ENCODE data around the gene SRXN1.

The SRXN1 gene

GRCh38 chr20:675453-676314 is 22.7 kb upstream of the SRXN1 start, which contains the start of gene SCRT2:
Gene SCRT2, minus strand, starts transcription at chr20:675802. Its CDS starts 201 bp downstream, at chr20:675601.
- no peak for FAIRE-seq
- no peak for DNase-seq (ENCODE audit: low spot score)

GRCh38 chr20:675033-675452 is 22.0 kb upstream of the SRXN1 start:
- no peak for FAIRE-seq
- DNase-seq (ENCODE audit: low spot score) = no peak

GRCh38 chr20:673603-674001 is 20.6 kb upstream of the SRXN1 start:
- DNase-seq (ENCODE audit: low spot score) (no peak), FAIRE-seq (no peak)

GRCh38 chr20:672963-673602 is 20.1 kb upstream of the SRXN1 start:
- FAIRE-seq = no peak
- DNase-seq (ENCODE audit: low spot score) = no peak

- FAIRE-seq = no peak
- DNase-seq (ENCODE audit: low spot score) = no peak
These were observed 18.4 kb upstream of the SRXN1 start for GRCh38 chr20:671252-672030.

GRCh38 chr20:669573-669972 is 16.6 kb upstream of the SRXN1 start:
- no peak for FAIRE-seq
- no peak for DNase-seq (ENCODE audit: low spot score)

- FAIRE-seq (no peak), DNase-seq (ENCODE audit: low spot score) (no peak)
These were observed 15.6 kb upstream of the SRXN1 start for GRCh38 chr20:668638-669037.

- DNase-seq (ENCODE audit: low spot score) = no peak
- no peak for FAIRE-seq
These were observed 15.1 kb upstream of the SRXN1 start for GRCh38 chr20:668050-668449.

- no peak for FAIRE-seq
- no peak for DNase-seq (ENCODE audit: low spot score)
These were observed 14.5 kb upstream of the SRXN1 start for GRCh38 chr20:667351-668034.

- FAIRE-seq = no peak
- DNase-seq (ENCODE audit: low spot score) = no peak
These were observed 13.9 kb upstream of the SRXN1 start for GRCh38 chr20:666877-667276.

- no peak for FAIRE-seq
- no peak for DNase-seq (ENCODE audit: low spot score)
These were observed 12.3 kb upstream of the SRXN1 start for GRCh38 chr20:665276-665675.

GRCh38 chr20:664576-664975 is 11.6 kb upstream of the SRXN1 start:
- DNase-seq (ENCODE audit: low spot score) = no peak
- FAIRE-seq = no peak

- FAIRE-seq = no peak
These were observed 11.2 kb upstream of the SRXN1 start for GRCh38 chr20:664151-664550.

GRCh38 chr20:663315-664090 is 10.5 kb upstream of the SRXN1 start:
- DNase-seq (ENCODE audit: low spot score) = no peak
- FAIRE-seq = no peak

More at GRCh38 chr20:664151-664550, 11.2 kb upstream of the SRXN1 start:
- no peak for DNase-seq (ENCODE audit: low spot score)

- FAIRE-seq = no peak
- DNase-seq (ENCODE audit: low spot score) = no peak
These were observed 9.5 kb upstream of the SRXN1 start for GRCh38 chr20:662277-663192.

- no peak for FAIRE-seq
- no peak for DNase-seq (ENCODE audit: low spot score)
These were observed 8.7 kb upstream of the SRXN1 start for GRCh38 chr20:661474-662270.

GRCh38 chr20:658731-659291 is 5.8 kb upstream of the SRXN1 start:
- DNase-seq (ENCODE audit: low spot score) = no peak
- no peak for FAIRE-seq

GRCh38 chr20:658202-658601 is 5.2 kb upstream of the SRXN1 start:
- FAIRE-seq (no peak), DNase-seq (ENCODE audit: low spot score) (no peak)
